HepG2 (cell line): ENCODE data around the gene SLC5A3. TPM values are rescaled to one million over a fixed set of nuclear protein-coding genes. Genes with fewer than 3 reads are reported as not detected.

Experiments used
- ATAC-seq: fragments of 200-7000 bp; cut with Tn5 transposase; 3 replicates; pipeline ENCODE4 v1.9.1; 2020; ENCODE audit warnings: mild to moderate bottlenecking, moderate library complexity
- BruUV-seq: library from RNA; stranded (reverse); fragments of 400-500 nt; replicated peaks from 2 replicates; lab custom pipeline; 2021; lab: Mats Ljungman, UMichigan
- CTCF ChIA-PET: fragments of 300-600 bp; formaldehyde crosslinking; extraction: SDS; loops from one replicate; lab custom pipeline; 2021; ENCODE audit warnings: low total read pairs, inconsistent platforms, low intra/inter-chr PET ratio; lab: Yijun Ruan, JAX
- POLR2A ChIA-PET: fragments of 350-600 bp; sonication (Branson Sonifier 250); formaldehyde crosslinking; loops from one replicate; lab custom pipeline; 2020; ENCODE audit warnings: antibody characterized with exemption, inconsistent platforms; lab: Yijun Ruan, JAX
- DNase-seq: peaks from one replicate; pipeline ENCODE4 v3.0.0-alpha.2; 2015; ENCODE audit warnings: low spot score
- FAIRE-seq: peaks from 3 replicates; lab custom pipeline; 2011; peaks lifted over from hg19 to GRCh38; lab: Jason Lieb, UNC
- H2AFZ ChIP-seq: one replicate; pipeline ENCODE4 v1.6.1; 2011; ENCODE audit warnings: low read length, inconsistent platforms
- H3K27ac ChIP-seq: fragments of 300-600 bp; 3 replicates; pipeline ENCODE4 v1.8.0; 2011; ENCODE audit warnings: mixed run types, mild to moderate bottlenecking, mixed read lengths, low read length, inconsistent platforms; ENCODE audit not compliant: insufficient read depth; ENCODE audit errors: extremely low read length
- H3K27me3 ChIP-seq, 2 experiments: fragments of 200-600 bp in 1 of 2; 2 replicates in 1 of 2; 3 replicates in 1 of 2; pipeline versions ENCODE4 v1.6.0 to v1.8.0; 2011; ENCODE audit warnings: low read length in 2 of 2, mild to moderate bottlenecking in 2 of 2, moderate library complexity in 2 of 2, inconsistent platforms in 1 of 2; ENCODE audit not compliant: insufficient read depth in 2 of 2, control insufficient read depth in 1 of 2
- H3K36me3 ChIP-seq, 2 experiments: fragments of 200-600 bp in 1 of 2; replicated peaks in 1 of 2; 2 replicates in 1 of 2; 3 replicates in 1 of 2; pipeline versions ENCODE4 v1.5.1 to v1.8.0; 2011; ENCODE audit warnings: low read length in 2 of 2, inconsistent platforms in 1 of 2; ENCODE audit not compliant: insufficient read depth in 2 of 2, control insufficient read depth in 1 of 2
- H3K4me1 ChIP-seq: 2 replicates; pipeline ENCODE4 v1.5.1; 2012; ENCODE audit warnings: low read length, inconsistent platforms; ENCODE audit not compliant: insufficient read depth
- H3K4me2 ChIP-seq: 2 replicates; pipeline ENCODE4 v1.6.0; 2011; ENCODE audit warnings: low read depth, low read length, inconsistent platforms
- H3K4me3 ChIP-seq, 3 experiments: fragments of 200-600 bp in 1 of 3; sonication (generic), shearing (Covaris generic) in 1 of 3; replicated peaks in 1 of 3; 2 replicates each; pipeline ENCODE4 v1.5.1; 2011 to 2016; ENCODE audit warnings: low read length in 3 of 3, inconsistent platforms in 2 of 3, low read depth in 2 of 3, mild to moderate bottlenecking in 2 of 3, control low read depth in 1 of 3, mixed read lengths in 1 of 3; ENCODE audit not compliant: insufficient read depth in 1 of 3
- H3K79me2 ChIP-seq: one replicate; pipeline ENCODE4 v1.6.1; 2011; ENCODE audit warnings: low read length, inconsistent platforms; ENCODE audit not compliant: insufficient read depth
- H3K9ac ChIP-seq: 2 replicates; pipeline ENCODE4 v1.6.0; 2011; ENCODE audit warnings: mild to moderate bottlenecking, low read depth, low read length, inconsistent platforms; ENCODE audit not compliant: insufficient read depth
- H3K9me3 ChIP-seq: 2 replicates; pipeline ENCODE4 v1.5.1; 2012; ENCODE audit warnings: mild to moderate bottlenecking, low read length
- H4K20me1 ChIP-seq: 2 replicates; pipeline ENCODE4 v1.6.0; 2011; ENCODE audit warnings: inconsistent platforms, mild to moderate bottlenecking, low read length, moderate library complexity; ENCODE audit not compliant: insufficient read depth
- ARID2 ChIP-seq: sonication (generic); formaldehyde crosslinking; IDR thresholded peaks from 2 replicates; pipeline ENCODE4 v1.8.1; 2022; ENCODE audit warnings: mild to moderate bottlenecking, missing genetic modification reagents, borderline replicate concordance
- ASH2L ChIP-seq: fragments of 300-600, 200-600 bp; sonication (generic); IDR thresholded peaks from 2 replicates; pipeline ENCODE4 v1.7.0; 2017; ENCODE audit warnings: low read depth, mild to moderate bottlenecking, moderate library complexity, mixed read lengths, low read length; ENCODE audit not compliant: insufficient read length
- CBX2 ChIP-seq, 2 experiments: fragments of 200-600 bp in 1 of 2; sonication (generic); formaldehyde crosslinking in 1 of 2; IDR thresholded peaks; 2 replicates each; pipeline versions ENCODE4 v1.7.0 to v1.8.1; 2018 to 2022; ENCODE audit warnings: low read depth in 2 of 2, low read length in 1 of 2, mild to moderate bottlenecking in 1 of 2, missing genetic modification reagents in 1 of 2
- KLF12 ChIP-seq: sonication (generic); formaldehyde crosslinking; IDR thresholded peaks from 2 replicates; pipeline ENCODE4 v1.4.0; 2020; ENCODE audit warnings: missing genetic modification reagents, borderline replicate concordance
- PHF8 ChIP-seq: sonication (generic); formaldehyde crosslinking; IDR thresholded peaks from 2 replicates; pipeline ENCODE4 v1.5.0; 2020; ENCODE audit warnings: missing genetic modification reagents
- POLR2G ChIP-seq: fragments of 200-400 bp; formaldehyde crosslinking; IDR thresholded peaks from 2 replicates; pipeline ENCODE4 v1.6.1; 2018; ENCODE audit warnings: mild to moderate bottlenecking, low read depth, low read length, moderate library complexity
- RORA ChIP-seq: sonication (generic); formaldehyde crosslinking; IDR thresholded peaks from 2 replicates; pipeline ENCODE4 v1.5.0; 2020; ENCODE audit warnings: mild to moderate bottlenecking, missing genetic modification reagents, moderate library complexity
- YEATS4 ChIP-seq: sonication (generic); formaldehyde crosslinking; IDR thresholded peaks from 2 replicates; pipeline ENCODE4 v1.4.0; 2020; ENCODE audit warnings: missing genetic modification reagents, borderline replicate concordance
- ZNF687 ChIP-seq: sonication (generic); formaldehyde crosslinking; IDR thresholded peaks from 2 replicates; pipeline ENCODE4 v1.5.1; 2020; ENCODE audit warnings: mild to moderate bottlenecking, missing genetic modification reagents, moderate library complexity
- WGBS: methylation state at CpG from one replicate; pipeline ENCODE4 v1.1.6; 2017; ENCODE audit warnings: low lambda C conversion rate; 5-methylcytosine and 5-hydroxymethylcytosine counted together
- in situ Hi-C: cut with HindIII; loops from 2 replicates; pipeline ENCODE4 v1.10.0; 2017; ENCODE audit warnings: low pct_unique_long_range_greater_than_20kb; ENCODE audit not compliant: extremely low pct_ligation_motif_present
- intact Hi-C: fragments of 100-400 bp; cut with micrococcal nuclease; formaldehyde crosslinking; loops from one replicate; pipeline ENCODE4 v1.10.0; 2022; ENCODE audit not compliant: unreplicated experiment
- polyA plus RNA-seq, 8 experiments: library from polyadenylated mRNA; depleted of rRNA in 3 of 8; stranded (reverse) in 7 of 8; unstranded in 1 of 8; fragments of >200 nt; fragmentation: Illumina TruSeq in 4 of 8; extraction: Trizol in 4 of 8; gene quantifications; 2 replicates each; pipeline versions ENCODE4 v1.2.1 to v1.2.3, GENCODE V29; 2011 to 2016; ENCODE audit warnings: low read depth in 4 of 8, missing spikeins in 1 of 8, mixed read lengths in 1 of 8; ENCODE audit not compliant: insufficient read depth in 1 of 8
- total RNA-seq, 5 experiments: library from RNA; depleted of rRNA; stranded (reverse); fragments of >200 nt; fragmentation: Illumina TruSeq; extraction: Trizol; gene quantifications; 2 replicates each; pipeline ENCODE4 v1.2.3, GENCODE V29; 2016; ENCODE audit warnings: low read depth in 1 of 5

Gene SLC5A3
- total and polyA plus RNA-seq, 2 of the 13 experiments (the other 11 are each of a cell fraction or from before 2014, with no cell fraction given), result 5.6 to 11.2 TPM

GRCh38 chr21:34074283-34075090, 1.1 kb downstream of the SLC5A3 start:
- H2AFZ ChIP-seq, result no peak overlapping the region
- no peak for ATAC-seq
- no peak for FAIRE-seq
- H3K4me1 ChIP-seq, result peaks cover 46% of the 10 kb centered on the region
- BruUV-seq, result TSS peak; percentile 59
- H3K27me3 ChIP-seq, result no peaks in the 10 kb centered on the region
- no peaks in the 10 kb centered on the region; a peak in 1 of 5 replicates for H3K36me3 ChIP-seq
- peak overlapping the region; percentile 87 for H3K4me2 ChIP-seq
- ChIA-PET CTCF (no interaction called here), POLR2A (interaction anchor here (0.5 to 1.1 kb wide), 2 partner anchors 108 to 125 kb away, joined by 3 to 4 read pairs; no protein-coding TSS in a partner anchor)
- in situ Hi-C loops, result loop anchor here (5.0 to 10.0 kb wide), 2 partner anchors 130 to 152 kb away; no protein-coding TSS in a partner anchor
- intact Hi-C loops, result loop anchor here (2.0 to 5.0 kb wide), 2 partner anchors 126 to 152 kb away; no protein-coding TSS in a partner anchor
- no peaks in the 10 kb centered on the region for H3K9me3 ChIP-seq
- peak overlapping the region; percentile 64 for H3K9ac ChIP-seq
- 27% methylated on average over 32 of the region's 32 CpGs for WGBS
- no peak for DNase-seq
- H3K79me2 ChIP-seq, result peaks cover 19% of the 10 kb centered on the region
- H4K20me1 ChIP-seq, result peaks cover 7% of the 10 kb centered on the region
- peak overlapping the region; percentile 76 to 84 (median 78) for H3K4me3 ChIP-seq
- H3K27ac ChIP-seq, result no peak overlapping the region
- TF ChIP-seq ARID2 (CRISPR knock-in tag), result 0 out of 2 replicates have a peak, but pooled peaks have one; percentile 48
- 0 out of 2 replicates have a peak, but pooled peaks have one; percentile 25 for TF ChIP-seq POLR2G
- TF ChIP-seq PHF8 (CRISPR knock-in tag), result peak; percentile 39; the same call in 1 of the 2 replicates
- no peak for TF ChIP-seq RORA (CRISPR knock-in tag)
- peak; percentile 17; the same call in 1 of the 2 replicates for TF ChIP-seq ZNF687 (CRISPR knock-in tag)
- TF ChIP-seq KLF12 (CRISPR knock-in tag), result 0 out of 2 replicates have a peak, but pooled peaks have one; percentile 47
- 0 out of 2 replicates have a peak, but pooled peaks have one; percentile 26 for TF ChIP-seq YEATS4 (CRISPR knock-in tag)
- no peak for TF ChIP-seq CBX2 (IDR thresholded peaks at IDR 0.05; ENCODE audit: low read depth, low read length)
- no peak for TF ChIP-seq CBX2 (CRISPR knock-in tag; IDR thresholded peaks at IDR 0.05; ENCODE audit: low read depth)
- peak; percentile 48 for TF ChIP-seq ASH2L
